WI38 (cell line): Measurements from ENCODE around the gene IL15.
"Not testable (repeated sequence)": the region's sequence is repeated elsewhere in the genome, so short reads cannot be mapped to it uniquely, and the experiment has no call there.

ENCODE experiments used
- H3K4me3 ChIP-seq: 2 replicates; pipeline ENCODE4 v1.5.1; 2011; ENCODE audit warnings: low read depth, mild to moderate bottlenecking, control low read depth, low read length
- TF ChIP-seq, protein P1 (sequence below): IDR thresholded peaks from 2 replicates; pipeline ENCODE4 v1.5.1; 2012; ENCODE audit warnings: low read depth, mild to moderate bottlenecking, control low read depth, low read length

Gene IL15

DNA sequence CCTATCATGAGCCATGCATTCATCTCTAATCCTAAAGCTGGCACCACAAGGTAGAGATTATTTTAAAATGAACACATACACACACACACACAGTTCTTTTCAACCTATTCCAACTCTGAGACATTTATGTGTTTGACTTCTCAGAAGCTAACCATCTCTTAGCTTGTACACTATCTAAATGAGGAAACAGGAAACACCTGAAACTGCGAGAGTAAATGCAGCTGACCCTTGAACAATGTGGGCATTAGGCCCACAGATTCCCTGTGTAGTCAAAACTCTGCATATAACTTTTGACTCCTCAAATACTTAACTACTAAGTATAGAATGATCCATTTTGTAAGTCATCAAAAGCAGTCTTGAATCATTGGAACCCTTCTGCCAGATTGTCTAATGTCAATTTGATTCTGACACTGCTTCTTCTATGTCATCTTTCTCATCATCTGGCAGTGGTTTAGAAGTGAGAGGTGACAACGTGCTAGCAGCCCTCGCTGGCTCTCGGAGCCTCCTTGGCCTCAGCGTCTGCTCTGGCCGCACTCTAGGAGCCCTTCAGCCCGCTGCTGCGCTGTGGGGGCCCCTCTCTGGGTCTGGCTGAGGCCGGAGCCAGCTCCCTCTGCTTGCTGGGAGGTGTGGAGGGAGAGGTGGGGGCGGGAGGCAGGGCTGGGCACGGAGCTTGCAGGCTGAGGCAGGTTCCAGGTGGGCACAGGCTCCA, 21.4 kb upstream of the IL15 start:
- TF ChIP-seq, protein P1, sequence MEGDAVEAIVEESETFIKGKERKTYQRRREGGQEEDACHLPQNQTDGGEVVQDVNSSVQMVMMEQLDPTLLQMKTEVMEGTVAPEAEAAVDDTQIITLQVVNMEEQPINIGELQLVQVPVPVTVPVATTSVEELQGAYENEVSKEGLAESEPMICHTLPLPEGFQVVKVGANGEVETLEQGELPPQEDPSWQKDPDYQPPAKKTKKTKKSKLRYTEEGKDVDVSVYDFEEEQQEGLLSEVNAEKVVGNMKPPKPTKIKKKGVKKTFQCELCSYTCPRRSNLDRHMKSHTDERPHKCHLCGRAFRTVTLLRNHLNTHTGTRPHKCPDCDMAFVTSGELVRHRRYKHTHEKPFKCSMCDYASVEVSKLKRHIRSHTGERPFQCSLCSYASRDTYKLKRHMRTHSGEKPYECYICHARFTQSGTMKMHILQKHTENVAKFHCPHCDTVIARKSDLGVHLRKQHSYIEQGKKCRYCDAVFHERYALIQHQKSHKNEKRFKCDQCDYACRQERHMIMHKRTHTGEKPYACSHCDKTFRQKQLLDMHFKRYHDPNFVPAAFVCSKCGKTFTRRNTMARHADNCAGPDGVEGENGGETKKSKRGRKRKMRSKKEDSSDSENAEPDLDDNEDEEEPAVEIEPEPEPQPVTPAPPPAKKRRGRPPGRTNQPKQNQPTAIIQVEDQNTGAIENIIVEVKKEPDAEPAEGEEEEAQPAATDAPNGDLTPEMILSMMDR, result no peak
- no peak overlapping the region for H3K4me3 ChIP-seq

DNA sequence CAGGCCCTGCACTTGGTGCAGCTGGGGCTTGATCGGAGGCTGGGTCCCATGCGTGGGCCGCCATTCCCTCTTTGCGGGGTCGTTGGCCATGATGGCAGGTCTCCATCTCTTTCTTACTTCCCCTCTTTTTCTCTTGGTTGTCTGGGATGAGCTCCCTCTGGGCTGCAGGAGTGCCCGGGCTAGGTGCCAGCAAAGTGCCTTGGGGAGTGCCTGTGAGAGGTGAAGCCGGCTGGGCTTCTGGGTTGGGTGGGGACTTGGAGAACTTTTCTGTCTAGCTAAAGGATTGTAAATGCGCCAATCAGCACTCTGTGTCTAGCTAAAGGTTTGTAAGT, 20.8 kb upstream of the IL15 start:
- H3K4me3 ChIP-seq, result not testable (repeated sequence)

DNA sequence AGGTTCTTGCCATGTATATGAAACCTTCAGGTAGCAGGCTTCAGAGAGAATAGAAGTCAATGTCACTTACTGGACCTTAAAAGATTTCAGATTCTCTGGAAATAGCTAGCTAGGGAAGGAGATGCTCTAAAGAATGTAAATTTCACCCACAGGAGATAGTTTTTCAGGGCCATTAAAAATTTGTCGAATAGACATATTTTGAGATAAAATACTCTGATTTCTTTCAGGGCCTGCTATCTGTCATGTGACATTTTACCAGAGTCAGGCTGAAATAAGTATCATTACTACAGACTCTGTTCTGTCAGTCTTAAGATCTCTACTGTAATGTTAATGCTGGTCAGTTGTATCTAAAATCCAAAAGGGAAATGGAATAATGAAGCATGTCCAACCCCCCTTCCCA, 15.7 kb upstream of the IL15 start:
- H3K4me3 ChIP-seq, result no peak overlapping the region
- TF ChIP-seq, protein P1, result no peak

DNA sequence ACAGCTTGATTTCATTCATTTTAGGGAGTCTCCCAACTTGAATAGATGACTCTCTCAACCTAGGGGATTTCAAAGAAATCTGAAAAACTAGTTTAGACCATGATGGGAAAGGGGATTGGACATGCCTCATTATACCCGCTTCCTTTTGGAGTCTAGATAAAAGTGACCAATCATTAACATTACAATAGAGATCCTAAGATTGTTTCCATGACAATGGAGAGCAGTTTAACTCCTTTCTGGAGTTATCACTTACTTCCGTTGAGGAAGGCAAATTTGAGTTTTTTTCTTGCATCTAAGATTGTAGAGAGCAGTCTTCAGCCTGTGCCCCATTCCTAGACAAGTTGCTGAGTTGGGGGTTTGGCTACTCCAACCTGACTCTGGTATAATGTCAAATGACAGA, 11.4 kb upstream of the IL15 start:
- TF ChIP-seq, protein P1, result no peak

DNA sequence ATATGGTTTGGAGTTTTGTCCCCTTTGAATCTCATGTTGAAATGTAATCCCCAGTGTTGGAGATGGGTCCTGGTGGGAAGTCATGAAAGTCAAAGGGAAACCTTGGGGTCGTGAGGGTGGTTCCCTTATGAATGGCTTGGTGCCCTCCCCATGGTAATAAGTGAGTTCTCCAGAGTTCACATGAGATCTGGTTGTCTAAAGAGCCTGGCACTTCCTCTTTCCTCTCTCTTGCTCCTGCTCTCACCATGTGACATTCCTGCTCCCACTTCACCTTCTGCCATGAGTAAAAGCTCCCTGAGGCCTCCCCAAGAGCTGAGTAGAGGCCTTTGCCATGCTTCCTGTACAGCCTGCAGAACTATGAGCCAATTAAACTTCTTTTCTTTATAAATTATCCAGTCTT, 5.5 kb upstream of the IL15 start:
- no peak overlapping the region for H3K4me3 ChIP-seq
- TF ChIP-seq, protein P1, result no peak

More for the DNA sequence above, 11.4 kb upstream of the IL15 start:
- H3K4me3 ChIP-seq, result no peak overlapping the region

DNA sequence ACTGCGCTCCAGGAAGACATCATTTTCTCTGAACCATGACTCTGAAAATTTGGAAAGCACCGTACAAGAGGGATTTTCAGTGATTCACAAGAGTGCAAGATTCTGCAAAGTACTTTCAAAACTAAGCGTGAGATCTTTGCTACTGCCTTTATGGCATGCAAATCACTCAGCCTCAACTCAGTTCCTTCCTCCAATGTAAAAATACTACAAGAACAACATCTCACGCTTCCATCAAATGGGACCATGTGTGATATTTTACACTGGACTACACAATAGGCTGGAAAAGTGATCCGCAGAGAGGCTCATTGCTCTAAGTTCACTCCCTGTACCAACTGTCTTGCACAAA, 674 bp upstream of the IL15 start:
- TF ChIP-seq, protein P1, result no peak
- H3K4me3 ChIP-seq, result peak overlapping the region; percentile 85

DNA sequence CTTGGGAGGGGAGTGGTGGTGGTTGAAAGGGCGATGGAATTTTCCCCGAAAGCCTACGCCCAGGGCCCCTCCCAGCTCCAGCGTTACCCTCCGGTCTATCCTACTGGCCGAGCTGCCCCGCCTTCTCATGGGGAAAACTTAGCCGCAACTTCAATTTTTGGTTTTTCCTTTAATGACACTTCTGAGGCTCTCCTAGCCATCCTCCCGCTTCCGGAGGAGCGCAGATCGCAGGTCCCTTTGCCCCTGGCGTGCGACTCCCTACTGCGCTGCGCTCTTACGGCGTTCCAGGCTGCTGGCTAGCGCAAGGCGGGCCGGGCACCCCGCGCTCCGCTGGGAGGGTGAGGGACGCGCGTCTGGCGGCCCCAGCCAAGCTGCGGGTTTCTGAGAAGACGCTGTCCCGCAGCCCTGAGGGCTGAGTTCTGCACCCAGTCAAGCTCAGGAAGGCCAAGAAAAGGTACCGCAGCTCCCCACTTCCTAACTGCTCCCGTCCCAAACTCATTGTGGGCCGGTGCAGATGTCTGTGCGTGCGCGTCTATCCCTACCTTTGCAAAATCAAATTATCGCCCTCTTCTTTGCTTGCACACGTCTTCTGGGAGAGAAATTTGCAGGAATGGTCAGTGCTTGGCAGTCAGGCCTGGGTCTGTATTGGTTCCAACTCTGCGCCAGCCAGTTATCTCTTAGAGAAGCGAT, 533 bp downstream of the IL15 start:
- TF ChIP-seq, protein P1, result no peak
- H3K4me3 ChIP-seq, result peak overlapping the region; percentile 85

DNA sequence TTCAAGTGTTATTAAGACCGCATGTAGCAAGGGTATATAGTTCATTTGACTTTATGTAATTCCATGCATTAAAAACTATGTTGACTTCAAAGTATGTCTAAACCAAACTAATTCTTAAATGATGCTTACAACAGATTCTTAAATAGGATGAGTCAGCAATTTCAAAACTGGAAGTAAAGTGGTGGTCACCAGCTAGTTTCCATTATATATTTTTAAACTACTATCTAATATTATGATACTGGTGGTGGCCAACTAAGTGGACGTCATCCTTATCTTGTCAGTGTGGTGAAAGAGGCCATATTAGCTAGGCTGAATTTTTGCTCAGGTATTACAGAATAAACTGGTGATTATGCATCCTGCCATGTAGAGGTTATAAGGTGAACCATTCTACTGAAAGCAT, 1.2 kb downstream of the IL15 start:
- H3K4me3 ChIP-seq, result peak overlapping the region; percentile 85
- TF ChIP-seq, protein P1, result no peak
